ENCODE data around the gene OR4K17.

The OR4K17 gene

GRCh38 chr14:20112321-20112720 is 1.8 kb downstream of the OR4K17 start:
- Histone ChIP-seq H3F3A (ENCODE audit: low read depth) (no peaks in the 10 kb centered on the region), H2AFZ (ENCODE audit: low read length) (no peak overlapping the region), H3K36me3 (ENCODE audit: insufficient read depth, low read length) (no peaks in the 10 kb centered on the region), H3K9ac (ENCODE audit: low read depth, low read length, poor library complexity, severe bottlenecking) (no peak overlapping the region), H3K79me2 (ENCODE audit: insufficient read depth, low read length) (no peaks in the 10 kb centered on the region), H3K9me3 (ENCODE audit: insufficient read depth, low read depth, low read length) (no peaks in the 10 kb centered on the region), H4K20me1 (ENCODE audit: insufficient read depth, low read length, poor library complexity, severe bottlenecking) (no peaks in the 10 kb centered on the region), H3K9me2 (replicated peaks; ENCODE audit: low read depth, low read length) (no peaks in the 10 kb centered on the region), H3K4me2 (ENCODE audit: low read depth, low read length, poor library complexity, severe bottlenecking) (no peak overlapping the region), H3K27me3 (ENCODE audit: insufficient read depth, low read length, poor library complexity, severe bottlenecking) (no peaks in the 10 kb centered on the region), H3K4me1 (ENCODE audit: insufficient read depth, low read length, poor library complexity, severe bottlenecking) (no peaks in the 10 kb centered on the region), H3K4me3 (ENCODE audit: low read length, poor library complexity, severe bottlenecking) (no peak overlapping the region)
- TF ChIP-seq EZH2phosphoT487 (IDR thresholded peaks at IDR 0.05; ENCODE audit: borderline replicate concordance) (no peak), CTCF (conservative IDR thresholded peaks at IDR 0.05; ENCODE audit: low read length) (no peak)

GRCh38 chr14:20116748-20117147 is 6.2 kb downstream of the OR4K17 start:
- Histone ChIP-seq H4K20me1 (ENCODE audit: insufficient read depth, low read length, poor library complexity, severe bottlenecking) (no peaks in the 10 kb centered on the region), H3K79me2 (ENCODE audit: insufficient read depth, low read length) (no peaks in the 10 kb centered on the region), H3K4me1 (ENCODE audit: insufficient read depth, low read length, poor library complexity, severe bottlenecking) (no peaks in the 10 kb centered on the region), H2AFZ (ENCODE audit: low read length) (no peak overlapping the region), H3K4me2 (ENCODE audit: low read depth, low read length, poor library complexity, severe bottlenecking) (no peak overlapping the region), H3K36me3 (ENCODE audit: insufficient read depth, low read length) (no peaks in the 10 kb centered on the region), H3F3A (ENCODE audit: low read depth) (no peaks in the 10 kb centered on the region), H3K9me3 (ENCODE audit: insufficient read depth, low read depth, low read length) (peaks cover 4% of the 10 kb centered on the region; the same call in 1 of the 2 replicates), H3K9ac (ENCODE audit: low read depth, low read length, poor library complexity, severe bottlenecking) (no peak overlapping the region), H3K27me3 (ENCODE audit: insufficient read depth, low read length, poor library complexity, severe bottlenecking) (no peaks in the 10 kb centered on the region), H3K9me2 (replicated peaks; ENCODE audit: low read depth, low read length) (no peaks in the 10 kb centered on the region), H3K4me3 (ENCODE audit: low read length, poor library complexity, severe bottlenecking) (no peak overlapping the region)
- no peak for TF ChIP-seq CTCF (conservative IDR thresholded peaks at IDR 0.05; ENCODE audit: low read length)
- no peak for TF ChIP-seq EZH2phosphoT487 (IDR thresholded peaks at IDR 0.05; ENCODE audit: borderline replicate concordance)

GRCh38 chr14:20118795-20119194 is 8.3 kb downstream of the OR4K17 start:
- Histone ChIP-seq H3K4me1 (ENCODE audit: insufficient read depth, low read length, poor library complexity, severe bottlenecking) (no peaks in the 10 kb centered on the region), H3K4me2 (ENCODE audit: low read depth, low read length, poor library complexity, severe bottlenecking) (no peak overlapping the region), H3K4me3 (ENCODE audit: low read length, poor library complexity, severe bottlenecking) (no peak overlapping the region), H3K9ac (ENCODE audit: low read depth, low read length, poor library complexity, severe bottlenecking) (no peak overlapping the region), H2AFZ (ENCODE audit: low read length) (no peak overlapping the region), H3K9me3 (ENCODE audit: insufficient read depth, low read depth, low read length) (peaks cover 4% of the 10 kb centered on the region; the same call in 1 of the 2 replicates), H3K9me2 (replicated peaks; ENCODE audit: low read depth, low read length) (no peaks in the 10 kb centered on the region), H4K20me1 (ENCODE audit: insufficient read depth, low read length, poor library complexity, severe bottlenecking) (no peaks in the 10 kb centered on the region), H3K27me3 (ENCODE audit: insufficient read depth, low read length, poor library complexity, severe bottlenecking) (no peaks in the 10 kb centered on the region), H3K36me3 (ENCODE audit: insufficient read depth, low read length) (no peaks in the 10 kb centered on the region), H3K79me2 (ENCODE audit: insufficient read depth, low read length) (no peaks in the 10 kb centered on the region), H3F3A (ENCODE audit: low read depth) (no peaks in the 10 kb centered on the region)
- TF ChIP-seq EZH2phosphoT487 (IDR thresholded peaks at IDR 0.05; ENCODE audit: borderline replicate concordance) (no peak), CTCF (conservative IDR thresholded peaks at IDR 0.05; ENCODE audit: low read length) (no peak)

Measured in Loucy (cell line).